ENCODE data around the gene BOLA2B. TPM values are rescaled to one million over a fixed set of nuclear protein-coding genes. Genes with fewer than 3 reads are reported as not detected.
A peak's percentile ranks its signal among the peaks of the same experiment; 100 is the strongest.
"Not testable (repeated sequence)": the region's sequence is repeated elsewhere in the genome, so short reads cannot be mapped to it uniquely, and the experiment has no call there.

BOLA2B gene
- total RNA-seq = 100 to 1,000 TPM in 3 of 5 donors, 10 to 100 TPM in 2; 47.0 to 115 (median 100) TPM
- 81.7 TPM for total RNA-seq (2013)
- 0 to 0.12 (median 0) reads per million in 29 experiments for total RNA-seq

GRCh38 chr16:30193615-30194014, at the start of gene BOLA2B, which contains the start of gene SLX1A:
Gene BOLA2B (minus strand): TSS chr16:30193666. CDS start chr16:30193595, 71 bp downstream.
Gene SLX1A (plus strand): TSS chr16:30193875. CDS start chr16:30194085, 210 bp downstream.
- no CpG with 5 or more reads among the region's 34 CpGs for WGBS (ENCODE audit: insufficient coverage)
- H3K27ac ChIP-seq (ENCODE audit: low read length); H3K36me3 Mint-ChIP-seq; H3K4me1 Mint-ChIP-seq; H3K27me3 ChIP-seq (replicated peaks in 1 of 2; ENCODE audit: control insufficient read depth in 2 of 2, extremely low read depth in 1 of 2, insufficient read depth in 2 of 2, low read length in 1 of 2); H3K9me3 ChIP-seq; DNase-seq; H3K27ac Mint-ChIP-seq; CTCF ChIA-PET; H3K4me1 ChIP-seq (ENCODE audit: control insufficient read depth in 1 of 2, extremely low read depth in 1 of 2, insufficient read depth in 2 of 2, low read length in 2 of 2); H3K4me3 Mint-ChIP-seq; POLR2A ChIA-PET; H3K9me3 Mint-ChIP-seq; H3K36me3 ChIP-seq (ENCODE audit: control insufficient read depth in 2 of 2, extremely low read depth in 1 of 2, insufficient read depth in 1 of 2, low read length in 1 of 2); H3K27me3 Mint-ChIP-seq: not testable (repeated sequence)
- peak; percentile 86 to 89 (median 88) for ATAC-seq (replicated peaks in 1 of 4)
- H3K4me3 ChIP-seq (ENCODE audit: control insufficient read depth in 1 of 2, extremely low read depth in 1 of 2, low read length in 1 of 2) = peak within 1 kb of the TSS in 1 of 2 donors; percentile 39

- POLR2A ChIA-PET; H3K9me3 ChIP-seq; CTCF ChIA-PET; H3K27me3 Mint-ChIP-seq; H3K27ac ChIP-seq (ENCODE audit: low read length); H3K9me3 Mint-ChIP-seq; H3K4me3 ChIP-seq (ENCODE audit: control insufficient read depth in 1 of 2, extremely low read depth in 1 of 2, low read length in 1 of 2); H3K27ac Mint-ChIP-seq; H3K36me3 Mint-ChIP-seq; H3K27me3 ChIP-seq (replicated peaks in 1 of 2; ENCODE audit: control insufficient read depth in 2 of 2, extremely low read depth in 1 of 2, insufficient read depth in 2 of 2, low read length in 1 of 2); H3K36me3 ChIP-seq (ENCODE audit: control insufficient read depth in 2 of 2, extremely low read depth in 1 of 2, insufficient read depth in 1 of 2, low read length in 1 of 2); ATAC-seq (replicated peaks in 1 of 4); H3K4me3 Mint-ChIP-seq; H3K4me1 ChIP-seq (ENCODE audit: control insufficient read depth in 1 of 2, extremely low read depth in 1 of 2, insufficient read depth in 2 of 2, low read length in 2 of 2); H3K4me1 Mint-ChIP-seq: not testable (repeated sequence)
- peak in 1 of 35 experiments; percentile 1 for DNase-seq
- WGBS (ENCODE audit: insufficient coverage) = no CpG with 5 or more reads among the region's 5 CpGs
Measured at GRCh38 chr16:30217082-30217481, 23.6 kb upstream of the BOLA2B start.

GRCh38 chr16:30211414-30211813, 17.9 kb upstream of the BOLA2B start:
- WGBS (ENCODE audit: insufficient coverage) = no CpG with 5 or more reads among the region's 4 CpGs
- CTCF ChIA-PET, H3K27ac Mint-ChIP-seq: not testable (repeated sequence)

GRCh38 chr16:30209032-30209431, 15.6 kb upstream of the BOLA2B start:
- CTCF ChIA-PET; H3K9me3 Mint-ChIP-seq; POLR2A ChIA-PET; H3K9me3 ChIP-seq; H3K36me3 ChIP-seq (ENCODE audit: control insufficient read depth in 2 of 2, extremely low read depth in 1 of 2, insufficient read depth in 1 of 2, low read length in 1 of 2); H3K27me3 Mint-ChIP-seq; H3K4me3 Mint-ChIP-seq; H3K4me3 ChIP-seq (ENCODE audit: control insufficient read depth in 1 of 2, extremely low read depth in 1 of 2, low read length in 1 of 2); H3K4me1 Mint-ChIP-seq; H3K27ac ChIP-seq (ENCODE audit: low read length); H3K36me3 Mint-ChIP-seq; H3K27me3 ChIP-seq (replicated peaks in 1 of 2; ENCODE audit: control insufficient read depth in 2 of 2, extremely low read depth in 1 of 2, insufficient read depth in 2 of 2, low read length in 1 of 2); H3K27ac Mint-ChIP-seq; H3K4me1 ChIP-seq (ENCODE audit: control insufficient read depth in 1 of 2, extremely low read depth in 1 of 2, insufficient read depth in 2 of 2, low read length in 2 of 2): not testable (repeated sequence)
- DNase-seq (peak in 18 of 35 experiments; percentile 1 to 47 (median 22)), ATAC-seq (replicated peaks in 1 of 4) (peak in 2 of 4 experiments; percentile 31 to 53)
- WGBS (ENCODE audit: insufficient coverage) = no CpG with 5 or more reads among the region's 6 CpGs

More at GRCh38 chr16:30211414-30211813, 17.9 kb upstream of the BOLA2B start:
- DNase-seq; H3K27ac ChIP-seq (ENCODE audit: low read length); H3K27me3 Mint-ChIP-seq; H3K9me3 ChIP-seq; H3K4me3 ChIP-seq (ENCODE audit: control insufficient read depth in 1 of 2, extremely low read depth in 1 of 2, low read length in 1 of 2); H3K9me3 Mint-ChIP-seq; H3K36me3 Mint-ChIP-seq; POLR2A ChIA-PET; H3K36me3 ChIP-seq (ENCODE audit: control insufficient read depth in 2 of 2, extremely low read depth in 1 of 2, insufficient read depth in 1 of 2, low read length in 1 of 2); H3K27me3 ChIP-seq (replicated peaks in 1 of 2; ENCODE audit: control insufficient read depth in 2 of 2, extremely low read depth in 1 of 2, insufficient read depth in 2 of 2, low read length in 1 of 2); H3K4me1 ChIP-seq (ENCODE audit: control insufficient read depth in 1 of 2, extremely low read depth in 1 of 2, insufficient read depth in 2 of 2, low read length in 2 of 2); H3K4me3 Mint-ChIP-seq; H3K4me1 Mint-ChIP-seq: not testable (repeated sequence)
- peak; percentile 36 to 77 (median 60) for ATAC-seq (replicated peaks in 1 of 4)

GRCh38 chr16:30207063-30207704, 13.7 kb upstream of the BOLA2B start:
- H3K36me3 Mint-ChIP-seq; ATAC-seq (replicated peaks in 1 of 4); H3K9me3 ChIP-seq; H3K4me3 ChIP-seq (ENCODE audit: control insufficient read depth in 1 of 2, extremely low read depth in 1 of 2, low read length in 1 of 2); H3K4me3 Mint-ChIP-seq; CTCF ChIA-PET; H3K27me3 ChIP-seq (replicated peaks in 1 of 2; ENCODE audit: control insufficient read depth in 2 of 2, extremely low read depth in 1 of 2, insufficient read depth in 2 of 2, low read length in 1 of 2); H3K9me3 Mint-ChIP-seq; H3K27ac Mint-ChIP-seq; POLR2A ChIA-PET; H3K27ac ChIP-seq (ENCODE audit: low read length); H3K36me3 ChIP-seq (ENCODE audit: control insufficient read depth in 2 of 2, extremely low read depth in 1 of 2, insufficient read depth in 1 of 2, low read length in 1 of 2); H3K4me1 ChIP-seq (ENCODE audit: control insufficient read depth in 1 of 2, extremely low read depth in 1 of 2, insufficient read depth in 2 of 2, low read length in 2 of 2); H3K27me3 Mint-ChIP-seq; H3K4me1 Mint-ChIP-seq: not testable (repeated sequence)
- DNase-seq = peak in 2 of 35 experiments; percentile 1 to 4
- WGBS (ENCODE audit: insufficient coverage) = no CpG with 5 or more reads among the region's 9 CpGs

GRCh38 chr16:30206252-30206651, 12.8 kb upstream of the BOLA2B start:
- H3K4me1 ChIP-seq (ENCODE audit: control insufficient read depth in 1 of 2, extremely low read depth in 1 of 2, insufficient read depth in 2 of 2, low read length in 2 of 2); H3K27ac ChIP-seq (ENCODE audit: low read length); H3K4me3 Mint-ChIP-seq; H3K36me3 Mint-ChIP-seq; H3K27ac Mint-ChIP-seq; CTCF ChIA-PET; DNase-seq; H3K9me3 Mint-ChIP-seq; H3K4me1 Mint-ChIP-seq; H3K36me3 ChIP-seq (ENCODE audit: control insufficient read depth in 2 of 2, extremely low read depth in 1 of 2, insufficient read depth in 1 of 2, low read length in 1 of 2); H3K9me3 ChIP-seq; H3K27me3 Mint-ChIP-seq; H3K27me3 ChIP-seq (replicated peaks in 1 of 2; ENCODE audit: control insufficient read depth in 2 of 2, extremely low read depth in 1 of 2, insufficient read depth in 2 of 2, low read length in 1 of 2); POLR2A ChIA-PET: not testable (repeated sequence)
- ATAC-seq (replicated peaks in 1 of 4) = peak; percentile 58 to 73 (median 66)
- peak overlapping the region in 1 of 2 donors; percentile 47 for H3K4me3 ChIP-seq (ENCODE audit: control insufficient read depth in 1 of 2, extremely low read depth in 1 of 2, low read length in 1 of 2)
- WGBS (ENCODE audit: insufficient coverage) = no CpG with 5 or more reads among the region's 33 CpGs
